ENCODE results near the gene P2RY6. TPM values are rescaled to one million over a fixed set of nuclear protein-coding genes. Genes with fewer than 3 reads are reported as not detected.

P2RY6 gene
- total RNA-seq, 4 donors from 2014 or later: 0.38 to 2.2 (median 1.4) TPM

GRCh38 chr11:73246303-73246702, 25.8 kb upstream of the P2RY6 start:
- no peak for TF ChIP-seq CTCF (IDR thresholded peaks at IDR 0.05; ENCODE audit: low read depth)

GRCh38 chr11:73248526-73249185, 23.5 kb upstream of the P2RY6 start:
- no peak for TF ChIP-seq CTCF (IDR thresholded peaks at IDR 0.05; ENCODE audit: low read depth)

DNA sequence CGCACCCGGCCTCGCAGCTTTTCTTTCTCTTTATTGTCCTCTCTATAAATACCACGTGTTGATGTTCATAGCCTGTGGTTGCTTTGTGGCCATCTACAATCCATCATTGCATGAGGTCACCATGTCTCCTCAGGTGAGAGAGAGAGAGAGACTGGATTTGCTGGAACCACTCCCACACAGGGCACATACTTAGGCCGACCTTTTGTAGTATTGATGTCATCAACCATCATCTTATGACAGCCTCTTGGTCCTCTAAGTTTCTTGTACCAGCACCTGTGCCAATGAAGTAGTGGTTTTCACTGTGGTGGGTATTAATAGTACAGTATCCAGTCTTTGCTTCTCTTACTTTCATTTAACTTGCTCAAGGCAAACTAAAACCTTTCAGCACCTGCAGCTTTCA, 22.8 kb upstream of the P2RY6 start:
- no peak for TF ChIP-seq CTCF (IDR thresholded peaks at IDR 0.05; ENCODE audit: low read depth)

- TF ChIP-seq CTCF (IDR thresholded peaks at IDR 0.05; ENCODE audit: low read depth): no peak
Observed at GRCh38 chr11:73249853-73250783, 22.0 kb upstream of the P2RY6 start.

DNA sequence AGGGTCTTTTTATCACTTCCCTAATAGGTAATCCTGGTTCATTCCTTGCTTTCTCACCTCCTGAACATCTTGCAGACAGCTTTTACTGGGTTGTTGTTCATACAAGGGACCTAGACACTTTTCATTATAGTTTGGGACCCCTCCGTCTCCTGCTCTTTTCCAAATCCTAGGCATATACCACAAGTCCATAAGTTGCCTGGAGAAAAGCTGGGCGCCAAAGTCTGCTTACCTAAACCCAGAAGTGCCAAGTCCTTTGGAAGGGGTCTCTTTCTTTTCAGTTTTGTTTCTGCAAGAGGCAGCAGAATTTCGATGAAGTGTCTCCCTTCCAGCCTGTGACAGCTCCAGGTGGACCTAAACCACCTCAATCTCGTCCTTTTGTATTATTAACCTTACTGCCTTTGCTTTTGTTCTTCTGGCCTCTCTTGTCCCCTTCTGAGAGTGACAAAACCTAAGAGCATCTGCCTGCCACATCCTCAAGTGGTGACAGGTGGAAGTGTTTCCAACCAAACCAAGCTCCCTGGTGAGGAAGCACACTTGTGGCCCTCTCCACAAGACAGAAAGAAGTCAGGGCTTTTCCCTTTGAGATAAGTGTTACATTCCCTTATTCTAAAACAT, 19.5 kb upstream of the P2RY6 start:
- TF ChIP-seq CTCF (IDR thresholded peaks at IDR 0.05; ENCODE audit: low read depth): no peak

- no peak for TF ChIP-seq CTCF (IDR thresholded peaks at IDR 0.05; ENCODE audit: low read depth)
Observed at GRCh38 chr11:73257342-73258103, 14.6 kb upstream of the P2RY6 start.

All from subcutaneous adipose tissue (tissue), 4 donors.